H1 (cell line): ENCODE results near the gene RNF32. TPM values are rescaled to one million over a fixed set of nuclear protein-coding genes. Genes with fewer than 3 reads are reported as not detected.

Source experiments
- BRCA1 ChIP-seq: IDR thresholded peaks from 2 replicates; pipeline ENCODE4 v1.6.1; 2012; ENCODE audit warnings: low read depth, low read length, improper control_type of control experiment
- EZH2 ChIP-seq: fragments of 200-600 bp; sonication (generic); IDR thresholded peaks from 2 replicates; pipeline ENCODE4 v1.7.1; 2012; ENCODE audit warnings: low read depth, mild to moderate bottlenecking, moderate library complexity, low read length, inconsistent platforms; ENCODE audit not compliant: severe bottlenecking
- POU5F1 ChIP-seq: IDR thresholded peaks from 2 replicates; pipeline ENCODE4 v1.6.1; 2011; ENCODE audit warnings: low read depth, mild to moderate bottlenecking, low read length, moderate library complexity
- SAP30 ChIP-seq: fragments of 300-600 bp; sonication (generic); IDR thresholded peaks from 2 replicates; pipeline ENCODE4 v1.7.1; 2012; ENCODE audit warnings: low read length, moderate library complexity, mild to moderate bottlenecking, inconsistent platforms; ENCODE audit not compliant: insufficient read depth, insufficient replicate concordance
- SRF ChIP-seq: IDR thresholded peaks from 2 replicates; pipeline ENCODE4 v1.6.1; 2011; ENCODE audit warnings: mild to moderate bottlenecking, low read depth, low read length, moderate library complexity
- TEAD4 ChIP-seq: IDR thresholded peaks from 2 replicates; pipeline ENCODE4 v1.6.1; 2012; ENCODE audit warnings: low read depth, low read length, inconsistent platforms, mixed read lengths
- YY1 ChIP-seq: IDR thresholded peaks from 2 replicates; pipeline ENCODE4 v1.6.1; 2011; ENCODE audit warnings: low read depth, mild to moderate bottlenecking, low read length
- polyA plus RNA-seq, 7 experiments: library from polyadenylated mRNA; depleted of rRNA in 3 of 7; stranded (reverse) in 5 of 7; unstranded in 2 of 7; fragments of >200 nt in 5 of 7; fragments of 200-250 nt in 2 of 7; gene quantifications; 1 replicate in 5 of 7; 2 replicates in 1 of 7; 4 replicates in 1 of 7; pipeline versions ENCODE4 v1.2.1 to v1.2.3, GENCODE V29; 2011 to 2013; ENCODE audit warnings: missing spikeins in 2 of 7, mixed read lengths in 2 of 7
- total RNA-seq: library from RNA; stranded (reverse); fragmentation: NEBNext Ultra II Directional; extraction: Animal tissue kit (Norgen Biotek cat#: 25700); gene quantifications from 2 replicates; pipeline ENCODE4 v1.2.1, GENCODE V29; 2021
- TF ChIP-seq, protein P1 (sequence below): fragments of 300-600 bp; sonication (generic); IDR thresholded peaks from 2 replicates; pipeline ENCODE4 v1.7.1; 2012; ENCODE audit warnings: low read length, moderate library complexity, mild to moderate bottlenecking, inconsistent platforms; ENCODE audit not compliant: insufficient replicate concordance
- TF ChIP-seq, protein P2 (sequence below): IDR thresholded peaks from 2 replicates; pipeline ENCODE4 v1.6.1; 2011; ENCODE audit warnings: low read length, improper control_type of control experiment

RNF32 gene
- total and polyA plus RNA-seq, 2 of the 8 experiments (the other 6 are each of a cell fraction or from before 2014, with no cell fraction given) = 0.48 to 1.2 TPM

DNA sequence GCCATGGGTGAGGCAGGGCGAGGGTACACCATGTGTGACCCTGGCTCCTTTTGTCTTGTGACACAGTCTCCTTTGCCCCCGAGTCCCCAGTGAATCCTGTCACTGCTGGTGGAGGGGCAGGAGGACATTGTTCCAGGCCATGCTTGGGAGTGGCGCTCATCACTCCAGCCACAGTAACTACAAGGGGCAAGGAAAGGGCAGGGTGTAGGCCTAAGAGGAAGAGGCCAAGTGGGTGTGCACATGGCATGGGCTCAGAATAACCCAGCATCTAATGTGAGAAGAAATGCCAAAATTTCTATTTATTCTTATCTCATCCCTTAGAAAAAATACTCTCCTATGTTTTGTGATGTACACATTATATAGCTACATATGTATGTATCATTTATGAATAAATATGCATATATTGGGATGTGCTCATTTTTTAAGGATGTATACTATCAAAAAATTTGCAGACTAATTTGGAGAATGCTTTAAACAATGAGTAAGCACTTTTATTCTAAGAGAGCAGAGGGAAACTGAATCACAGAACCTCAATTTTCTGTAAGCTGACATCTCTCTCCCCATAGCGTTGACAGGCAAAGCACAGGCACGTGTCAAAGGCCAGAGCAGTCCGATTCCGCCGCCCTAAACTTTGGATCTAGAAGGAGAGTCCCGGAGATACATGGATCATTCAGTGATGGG is 36.9 kb downstream of the RNF32 start (continued):
- TF ChIP-seq, protein P1, sequence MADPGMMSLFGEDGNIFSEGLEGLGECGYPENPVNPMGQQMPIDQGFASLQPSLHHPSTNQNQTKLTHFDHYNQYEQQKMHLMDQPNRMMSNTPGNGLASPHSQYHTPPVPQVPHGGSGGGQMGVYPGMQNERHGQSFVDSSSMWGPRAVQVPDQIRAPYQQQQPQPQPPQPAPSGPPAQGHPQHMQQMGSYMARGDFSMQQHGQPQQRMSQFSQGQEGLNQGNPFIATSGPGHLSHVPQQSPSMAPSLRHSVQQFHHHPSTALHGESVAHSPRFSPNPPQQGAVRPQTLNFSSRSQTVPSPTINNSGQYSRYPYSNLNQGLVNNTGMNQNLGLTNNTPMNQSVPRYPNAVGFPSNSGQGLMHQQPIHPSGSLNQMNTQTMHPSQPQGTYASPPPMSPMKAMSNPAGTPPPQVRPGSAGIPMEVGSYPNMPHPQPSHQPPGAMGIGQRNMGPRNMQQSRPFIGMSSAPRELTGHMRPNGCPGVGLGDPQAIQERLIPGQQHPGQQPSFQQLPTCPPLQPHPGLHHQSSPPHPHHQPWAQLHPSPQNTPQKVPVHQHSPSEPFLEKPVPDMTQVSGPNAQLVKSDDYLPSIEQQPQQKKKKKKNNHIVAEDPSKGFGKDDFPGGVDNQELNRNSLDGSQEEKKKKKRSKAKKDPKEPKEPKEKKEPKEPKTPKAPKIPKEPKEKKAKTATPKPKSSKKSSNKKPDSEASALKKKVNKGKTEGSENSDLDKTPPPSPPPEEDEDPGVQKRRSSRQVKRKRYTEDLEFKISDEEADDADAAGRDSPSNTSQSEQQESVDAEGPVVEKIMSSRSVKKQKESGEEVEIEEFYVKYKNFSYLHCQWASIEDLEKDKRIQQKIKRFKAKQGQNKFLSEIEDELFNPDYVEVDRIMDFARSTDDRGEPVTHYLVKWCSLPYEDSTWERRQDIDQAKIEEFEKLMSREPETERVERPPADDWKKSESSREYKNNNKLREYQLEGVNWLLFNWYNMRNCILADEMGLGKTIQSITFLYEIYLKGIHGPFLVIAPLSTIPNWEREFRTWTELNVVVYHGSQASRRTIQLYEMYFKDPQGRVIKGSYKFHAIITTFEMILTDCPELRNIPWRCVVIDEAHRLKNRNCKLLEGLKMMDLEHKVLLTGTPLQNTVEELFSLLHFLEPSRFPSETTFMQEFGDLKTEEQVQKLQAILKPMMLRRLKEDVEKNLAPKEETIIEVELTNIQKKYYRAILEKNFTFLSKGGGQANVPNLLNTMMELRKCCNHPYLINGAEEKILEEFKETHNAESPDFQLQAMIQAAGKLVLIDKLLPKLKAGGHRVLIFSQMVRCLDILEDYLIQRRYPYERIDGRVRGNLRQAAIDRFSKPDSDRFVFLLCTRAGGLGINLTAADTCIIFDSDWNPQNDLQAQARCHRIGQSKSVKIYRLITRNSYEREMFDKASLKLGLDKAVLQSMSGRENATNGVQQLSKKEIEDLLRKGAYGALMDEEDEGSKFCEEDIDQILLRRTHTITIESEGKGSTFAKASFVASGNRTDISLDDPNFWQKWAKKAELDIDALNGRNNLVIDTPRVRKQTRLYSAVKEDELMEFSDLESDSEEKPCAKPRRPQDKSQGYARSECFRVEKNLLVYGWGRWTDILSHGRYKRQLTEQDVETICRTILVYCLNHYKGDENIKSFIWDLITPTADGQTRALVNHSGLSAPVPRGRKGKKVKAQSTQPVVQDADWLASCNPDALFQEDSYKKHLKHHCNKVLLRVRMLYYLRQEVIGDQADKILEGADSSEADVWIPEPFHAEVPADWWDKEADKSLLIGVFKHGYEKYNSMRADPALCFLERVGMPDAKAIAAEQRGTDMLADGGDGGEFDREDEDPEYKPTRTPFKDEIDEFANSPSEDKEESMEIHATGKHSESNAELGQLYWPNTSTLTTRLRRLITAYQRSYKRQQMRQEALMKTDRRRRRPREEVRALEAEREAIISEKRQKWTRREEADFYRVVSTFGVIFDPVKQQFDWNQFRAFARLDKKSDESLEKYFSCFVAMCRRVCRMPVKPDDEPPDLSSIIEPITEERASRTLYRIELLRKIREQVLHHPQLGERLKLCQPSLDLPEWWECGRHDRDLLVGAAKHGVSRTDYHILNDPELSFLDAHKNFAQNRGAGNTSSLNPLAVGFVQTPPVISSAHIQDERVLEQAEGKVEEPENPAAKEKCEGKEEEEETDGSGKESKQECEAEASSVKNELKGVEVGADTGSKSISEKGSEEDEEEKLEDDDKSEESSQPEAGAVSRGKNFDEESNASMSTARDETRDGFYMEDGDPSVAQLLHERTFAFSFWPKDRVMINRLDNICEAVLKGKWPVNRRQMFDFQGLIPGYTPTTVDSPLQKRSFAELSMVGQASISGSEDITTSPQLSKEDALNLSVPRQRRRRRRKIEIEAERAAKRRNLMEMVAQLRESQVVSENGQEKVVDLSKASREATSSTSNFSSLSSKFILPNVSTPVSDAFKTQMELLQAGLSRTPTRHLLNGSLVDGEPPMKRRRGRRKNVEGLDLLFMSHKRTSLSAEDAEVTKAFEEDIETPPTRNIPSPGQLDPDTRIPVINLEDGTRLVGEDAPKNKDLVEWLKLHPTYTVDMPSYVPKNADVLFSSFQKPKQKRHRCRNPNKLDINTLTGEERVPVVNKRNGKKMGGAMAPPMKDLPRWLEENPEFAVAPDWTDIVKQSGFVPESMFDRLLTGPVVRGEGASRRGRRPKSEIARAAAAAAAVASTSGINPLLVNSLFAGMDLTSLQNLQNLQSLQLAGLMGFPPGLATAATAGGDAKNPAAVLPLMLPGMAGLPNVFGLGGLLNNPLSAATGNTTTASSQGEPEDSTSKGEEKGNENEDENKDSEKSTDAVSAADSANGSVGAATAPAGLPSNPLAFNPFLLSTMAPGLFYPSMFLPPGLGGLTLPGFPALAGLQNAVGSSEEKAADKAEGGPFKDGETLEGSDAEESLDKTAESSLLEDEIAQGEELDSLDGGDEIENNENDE = no peak
- TF ChIP-seq, protein P2, sequence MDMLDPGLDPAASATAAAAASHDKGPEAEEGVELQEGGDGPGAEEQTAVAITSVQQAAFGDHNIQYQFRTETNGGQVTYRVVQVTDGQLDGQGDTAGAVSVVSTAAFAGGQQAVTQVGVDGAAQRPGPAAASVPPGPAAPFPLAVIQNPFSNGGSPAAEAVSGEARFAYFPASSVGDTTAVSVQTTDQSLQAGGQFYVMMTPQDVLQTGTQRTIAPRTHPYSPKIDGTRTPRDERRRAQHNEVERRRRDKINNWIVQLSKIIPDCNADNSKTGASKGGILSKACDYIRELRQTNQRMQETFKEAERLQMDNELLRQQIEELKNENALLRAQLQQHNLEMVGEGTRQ = no peak
- TF ChIP-seq SAP30 = no peak
- no peak for TF ChIP-seq BRCA1
- no peak for TF ChIP-seq POU5F1
- TF ChIP-seq YY1 = no peak
- no peak for TF ChIP-seq TEAD4
- TF ChIP-seq SRF = no peak
- no peak for TF ChIP-seq EZH2
